Stomach smooth muscle (tissue), 2 donors: ENCODE data around the gene NOX4.

Experiments
- H3K27ac ChIP-seq: one replicate; pipeline ENCODE4 v1.7.0; 2013; ENCODE audit warnings: mild to moderate bottlenecking, low read length, inconsistent platforms
- H3K27me3 ChIP-seq, 2 donors: one replicate each; pipeline ENCODE4 v1.7.0; 2013; ENCODE audit warnings: low read length in 2 of 2; ENCODE audit not compliant: insufficient read depth in 2 of 2, control insufficient read depth in 1 of 2
- H3K36me3 ChIP-seq, 2 donors: one replicate each; pipeline ENCODE4 v1.7.0; 2013; ENCODE audit warnings: low read length in 2 of 2; ENCODE audit not compliant: control insufficient read depth in 2 of 2, insufficient read depth in 2 of 2
- H3K4me1 ChIP-seq: one replicate; pipeline ENCODE4 v1.7.0; 2013; ENCODE audit warnings: low read length; ENCODE audit not compliant: control insufficient read depth, insufficient read depth
- H3K4me3 ChIP-seq, 2 donors: one replicate each; pipeline ENCODE4 v1.7.0; 2013; ENCODE audit warnings: low read length in 2 of 2
- H3K9ac ChIP-seq, 2 donors: one replicate each; pipeline ENCODE4 v1.7.0; 2013; ENCODE audit warnings: low read length in 2 of 2, mild to moderate bottlenecking in 1 of 2
- H3K9me3 ChIP-seq, 2 donors: one replicate each; pipeline ENCODE4 v1.7.0; 2013; ENCODE audit warnings: low read length in 2 of 2; ENCODE audit not compliant: control insufficient read depth in 2 of 2
- donor health status: healthy.
- donor health status: Pancreatic carcinoma.

Gene NOX4

GRCh38 chr11:89463266-89463780 lies 27.9 kb downstream of the NOX4 start:
- Histone ChIP-seq H3K4me3 (no peak overlapping the region), H3K9me3 (no peaks in the 10 kb centered on the region), H3K27ac (no peak overlapping the region), H3K27me3 (no peaks in the 10 kb centered on the region), H3K4me1 (no peaks in the 10 kb centered on the region), H3K36me3 (no peaks in the 10 kb centered on the region), H3K9ac (no peak overlapping the region)

- Histone ChIP-seq H3K36me3 (no peaks in the 10 kb centered on the region), H3K27ac (no peak overlapping the region), H3K9ac (no peak overlapping the region), H3K4me3 (no peak overlapping the region), H3K4me1 (no peaks in the 10 kb centered on the region), H3K9me3 (no peaks in the 10 kb centered on the region), H3K27me3 (no peaks in the 10 kb centered on the region)
These were observed 32.5 kb downstream of the NOX4 start for GRCh38 chr11:89458716-89459115.

DNA sequence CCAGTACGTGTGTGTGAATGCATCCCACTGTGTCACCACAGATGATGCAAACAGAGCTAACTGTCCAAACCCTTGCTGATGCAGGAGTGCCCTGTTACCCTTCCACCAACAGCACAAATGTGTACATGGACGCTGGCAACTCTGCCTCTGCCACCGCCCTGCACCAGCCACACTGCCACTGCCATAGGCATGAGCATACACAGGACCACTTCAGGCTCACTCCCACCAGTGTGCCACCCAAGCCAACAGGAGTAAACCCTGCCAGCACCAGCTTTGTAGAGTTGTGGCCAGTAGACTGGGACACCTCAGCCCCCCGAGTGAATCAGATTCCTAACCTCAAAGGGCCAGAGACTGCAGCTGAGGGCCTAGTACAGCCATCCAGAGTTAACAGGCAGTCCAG lies 34.0 kb downstream of the NOX4 start:
- H3K9ac ChIP-seq, result no peak overlapping the region
- H3K4me3 ChIP-seq, result no peak overlapping the region
- no peaks in the 10 kb centered on the region for H3K4me1 ChIP-seq
- H3K9me3 ChIP-seq, result no peaks in the 10 kb centered on the region
- no peaks in the 10 kb centered on the region for H3K27me3 ChIP-seq
- H3K36me3 ChIP-seq, result no peaks in the 10 kb centered on the region
- no peak overlapping the region for H3K27ac ChIP-seq

GRCh38 chr11:89456681-89457080 lies 34.5 kb downstream of the NOX4 start:
- no peaks in the 10 kb centered on the region for H3K4me1 ChIP-seq
- H3K27me3 ChIP-seq, result no peaks in the 10 kb centered on the region
- no peak overlapping the region for H3K4me3 ChIP-seq
- H3K9ac ChIP-seq, result no peak overlapping the region
- H3K9me3 ChIP-seq, result no peaks in the 10 kb centered on the region
- H3K27ac ChIP-seq, result no peak overlapping the region
- H3K36me3 ChIP-seq, result no peaks in the 10 kb centered on the region

GRCh38 chr11:89452780-89453179 lies 38.4 kb downstream of the NOX4 start:
- Histone ChIP-seq H3K9me3 (no peaks in the 10 kb centered on the region), H3K4me1 (no peaks in the 10 kb centered on the region), H3K4me3 (no peak overlapping the region), H3K36me3 (no peaks in the 10 kb centered on the region), H3K27me3 (no peaks in the 10 kb centered on the region), H3K9ac (no peak overlapping the region), H3K27ac (no peak overlapping the region)

- no peaks in the 10 kb centered on the region for H3K4me1 ChIP-seq
- H3K9me3 ChIP-seq, result peaks cover 0 to 3% of the 10 kb centered on the region in 2 donors
- H3K27me3 ChIP-seq, result no peaks in the 10 kb centered on the region
- H3K4me3 ChIP-seq, result no peak overlapping the region
- no peak overlapping the region for H3K9ac ChIP-seq
- H3K36me3 ChIP-seq, result no peaks in the 10 kb centered on the region
- H3K27ac ChIP-seq, result no peak overlapping the region
These were observed 43.3 kb downstream of the NOX4 start for GRCh38 chr11:89447845-89448244.

GRCh38 chr11:89443361-89444322 lies 47.5 kb downstream of the NOX4 start:
- Histone ChIP-seq H3K27ac (no peak overlapping the region), H3K27me3 (no peaks in the 10 kb centered on the region), H3K4me3 (no peak overlapping the region), H3K36me3 (no peaks in the 10 kb centered on the region), H3K4me1 (no peaks in the 10 kb centered on the region), H3K9ac (no peak overlapping the region), H3K9me3 (peaks cover 0 to 3% of the 10 kb centered on the region in 2 donors)

DNA sequence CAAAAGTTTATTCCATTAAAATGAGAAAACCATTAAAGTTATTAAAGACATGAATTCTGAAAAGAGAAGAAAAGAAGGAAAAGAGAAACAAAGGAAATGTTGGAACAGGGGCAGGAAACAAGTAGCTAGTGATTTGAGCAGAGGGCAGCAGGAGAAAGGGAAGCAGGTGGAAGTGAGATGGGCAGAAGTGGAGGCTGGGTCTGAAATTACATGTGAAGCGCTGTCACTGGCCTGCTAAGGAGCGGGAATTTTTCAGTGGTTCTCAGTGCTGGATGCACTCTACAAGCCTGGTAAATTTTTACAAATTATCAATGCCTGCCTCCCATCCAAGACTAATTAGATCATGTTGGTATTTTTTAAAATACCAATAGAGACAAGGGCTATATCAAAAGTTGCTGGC lies 48.4 kb downstream of the NOX4 start:
- Histone ChIP-seq H3K27ac (no peak overlapping the region), H3K36me3 (no peaks in the 10 kb centered on the region)

DNA sequence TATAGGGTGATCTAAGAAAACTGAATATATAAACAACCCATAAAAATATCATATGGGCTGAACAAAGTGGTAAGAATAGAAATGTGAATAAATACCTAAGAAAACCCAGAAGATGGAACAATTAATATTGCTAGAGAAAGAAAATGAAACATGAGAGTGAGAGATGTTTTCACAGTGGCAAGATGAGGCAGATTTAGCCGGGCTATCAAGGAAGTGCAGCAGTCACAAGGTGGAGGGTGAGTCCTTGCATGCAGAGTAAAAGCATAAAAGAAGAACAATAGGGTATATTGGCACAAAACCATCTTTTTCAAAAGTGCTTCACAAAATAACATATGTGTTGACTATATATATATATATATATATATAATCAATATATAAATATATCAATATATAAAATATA lies 49.6 kb downstream of the NOX4 start:
- Histone ChIP-seq H3K9ac (no peak overlapping the region), H3K27me3 (no peaks in the 10 kb centered on the region), H3K36me3 (no peaks in the 10 kb centered on the region), H3K4me1 (no peaks in the 10 kb centered on the region), H3K9me3 (peaks cover 0 to 2% of the 10 kb centered on the region in 2 donors), H3K27ac (no peak overlapping the region), H3K4me3 (no peak overlapping the region)

More for the DNA sequence above, 48.4 kb downstream of the NOX4 start:
- no peak overlapping the region for H3K4me3 ChIP-seq
- no peaks in the 10 kb centered on the region for H3K4me1 ChIP-seq
- H3K9me3 ChIP-seq, result peaks cover 0 to 3% of the 10 kb centered on the region in 2 donors
- H3K27me3 ChIP-seq, result no peaks in the 10 kb centered on the region
- no peak overlapping the region for H3K9ac ChIP-seq

DNA sequence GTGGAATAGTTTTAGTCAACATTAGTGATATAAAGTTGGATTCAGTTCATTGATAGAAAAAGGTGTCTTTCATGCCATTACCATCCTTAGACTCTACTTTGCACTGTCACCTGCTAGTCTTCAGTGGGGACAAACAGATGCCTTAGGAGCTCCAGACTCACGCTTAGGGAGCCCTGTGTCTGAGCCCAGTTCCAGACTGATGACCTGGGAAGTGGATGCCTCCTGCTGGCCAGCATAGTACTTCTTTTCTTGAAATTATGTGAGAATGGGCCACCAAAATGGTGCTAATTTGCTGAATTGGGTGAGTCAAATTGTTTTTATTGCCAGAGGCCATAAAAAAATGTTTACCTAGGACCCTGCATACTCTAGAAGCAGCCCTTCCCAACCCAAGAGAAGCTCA lies 53.9 kb downstream of the NOX4 start:
- Histone ChIP-seq H3K9ac (no peak overlapping the region), H3K4me1 (no peaks in the 10 kb centered on the region), H3K27ac (no peak overlapping the region), H3K4me3 (no peak overlapping the region), H3K9me3 (no peaks in the 10 kb centered on the region), H3K27me3 (no peaks in the 10 kb centered on the region), H3K36me3 (no peaks in the 10 kb centered on the region)

- Histone ChIP-seq H3K4me3 (no peak overlapping the region), H3K27ac (no peak overlapping the region), H3K27me3 (no peaks in the 10 kb centered on the region), H3K9me3 (no peaks in the 10 kb centered on the region), H3K9ac (no peak overlapping the region), H3K36me3 (no peaks in the 10 kb centered on the region), H3K4me1 (no peaks in the 10 kb centered on the region)
These were observed 55.1 kb downstream of the NOX4 start for GRCh38 chr11:89436071-89436470.
